ENCODE data around the gene SPTB.

GRCh38 chr14:64818151-64818550 is 61.6 kb downstream of the SPTB start:
- TF ChIP-seq CTCF (IDR thresholded peaks at IDR 0.05; ENCODE audit: low read depth, low read length) (no peak), EZH2phosphoT487 (IDR thresholded peaks at IDR 0.05; ENCODE audit: low read depth) (no peak)
